ENCODE data around the gene CETN3.
A peak's percentile ranks its signal among the peaks of the same experiment; 100 is the strongest.

The CETN3 gene

GRCh38 chr5:90402521-90403255, 6.9 kb downstream of the CETN3 start:
- H3K4me3 ChIP-seq (ENCODE audit: low read length) = no peak overlapping the region
- TF ChIP-seq CTCF (IDR thresholded peaks at IDR 0.05; ENCODE audit: insufficient read depth, low read depth, low read length, missing control alignments) = no peak
- peak; percentile 34 for DNase-seq (ENCODE audit: low read depth)

- no peak overlapping the region for H3K4me3 ChIP-seq (ENCODE audit: low read length)
- no peak for DNase-seq (ENCODE audit: low read depth)
- no peak for TF ChIP-seq CTCF (IDR thresholded peaks at IDR 0.05; ENCODE audit: insufficient read depth, low read depth, low read length, missing control alignments)
These were observed 10.3 kb downstream of the CETN3 start for GRCh38 chr5:90399251-90399650.

- no peak for DNase-seq (ENCODE audit: low read depth)
- H3K4me3 ChIP-seq (ENCODE audit: low read length) = no peak overlapping the region
- no peak for TF ChIP-seq CTCF (IDR thresholded peaks at IDR 0.05; ENCODE audit: insufficient read depth, low read depth, low read length, missing control alignments)
These were observed 10.8 kb downstream of the CETN3 start for GRCh38 chr5:90398726-90399125.

DNA sequence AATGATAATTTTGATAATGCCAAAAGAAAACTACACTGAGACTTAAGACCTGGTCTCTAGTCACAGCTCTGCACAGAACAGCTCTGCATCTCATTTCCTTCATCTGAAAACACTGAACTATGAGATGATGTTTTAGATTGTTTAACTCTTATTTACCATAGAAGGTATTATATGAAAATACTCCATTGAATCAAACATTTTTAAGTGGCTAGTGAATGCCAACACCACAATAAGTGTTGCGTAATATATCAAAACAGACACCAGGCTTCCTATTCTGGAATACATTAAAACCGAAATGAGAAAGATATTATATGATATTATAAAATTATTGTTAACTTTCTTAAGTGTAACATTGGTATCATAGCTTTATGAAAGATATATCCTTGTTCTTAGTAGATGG, 14.6 kb downstream of the CETN3 start:
- no peak for TF ChIP-seq CTCF (IDR thresholded peaks at IDR 0.05; ENCODE audit: insufficient read depth, low read depth, low read length, missing control alignments)
- DNase-seq (ENCODE audit: low read depth) = no peak
- no peak overlapping the region for H3K4me3 ChIP-seq (ENCODE audit: low read length)

DNA sequence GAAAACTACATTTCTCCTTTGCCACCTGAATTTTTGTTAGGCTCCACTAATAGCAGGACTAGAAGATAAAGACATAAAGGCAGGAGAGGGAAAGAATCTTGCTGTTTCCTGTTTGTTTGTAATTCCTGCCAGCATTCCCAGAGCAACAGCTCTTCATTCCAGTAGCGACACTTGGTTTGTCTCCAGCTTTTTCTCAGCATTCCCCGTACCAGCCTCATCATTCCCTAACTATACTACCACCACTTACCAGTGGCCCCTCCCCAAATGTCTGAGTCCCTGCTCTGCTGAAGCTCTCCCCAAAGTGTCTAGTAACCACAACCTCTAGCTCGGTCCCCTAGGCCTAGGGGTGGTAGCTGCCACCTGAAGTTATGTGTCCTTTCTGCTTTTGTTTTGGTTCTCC, 18.6 kb downstream of the CETN3 start:
- no peak for DNase-seq (ENCODE audit: low read depth)
- H3K4me3 ChIP-seq (ENCODE audit: low read length) = no peak overlapping the region
- TF ChIP-seq CTCF (IDR thresholded peaks at IDR 0.05; ENCODE audit: insufficient read depth, low read depth, low read length, missing control alignments) = no peak

DNA sequence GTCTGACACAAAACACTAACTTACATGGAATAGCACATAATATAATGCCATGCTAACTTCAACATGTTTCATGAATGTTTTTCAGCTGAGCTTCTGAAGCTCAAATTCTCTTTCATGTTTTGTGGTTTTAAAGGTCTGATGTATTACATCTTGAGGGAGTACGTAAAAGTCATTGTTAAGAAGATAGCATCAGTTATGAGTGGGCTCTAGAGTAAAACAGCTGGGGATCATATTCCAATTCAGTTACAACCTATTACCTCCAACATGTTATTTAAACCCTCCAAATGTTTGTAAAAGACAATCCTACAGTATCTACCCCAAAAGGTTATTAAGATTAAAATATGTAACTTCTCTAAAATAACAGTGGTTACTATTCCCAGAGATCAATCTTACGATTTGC, 19.2 kb downstream of the CETN3 start:
- no peak overlapping the region for H3K4me3 ChIP-seq (ENCODE audit: low read length)
- no peak for DNase-seq (ENCODE audit: low read depth)
- no peak for TF ChIP-seq CTCF (IDR thresholded peaks at IDR 0.05; ENCODE audit: insufficient read depth, low read depth, low read length, missing control alignments)

DNA sequence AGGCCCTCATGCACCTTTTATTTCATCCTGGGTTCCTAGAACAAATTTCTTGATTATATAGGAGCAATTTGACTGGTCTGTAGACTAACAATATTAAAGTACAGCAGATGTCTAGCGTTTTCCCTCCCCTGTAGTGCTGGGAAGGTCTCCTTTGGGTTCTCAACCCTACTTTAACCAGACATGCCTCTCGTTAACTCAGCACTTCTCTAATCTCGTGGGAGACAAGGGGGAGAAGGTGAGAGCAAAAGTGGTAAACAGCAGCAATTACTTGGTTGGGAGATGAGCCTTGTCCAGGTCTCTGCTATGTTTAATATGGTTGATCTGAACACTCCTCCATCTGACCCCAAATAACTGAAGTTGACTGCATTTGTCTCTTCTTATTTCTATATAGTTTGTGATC, 22.0 kb downstream of the CETN3 start:
- H3K4me3 ChIP-seq (ENCODE audit: low read length) = no peak overlapping the region
- no peak for TF ChIP-seq CTCF (IDR thresholded peaks at IDR 0.05; ENCODE audit: insufficient read depth, low read depth, low read length, missing control alignments)
- DNase-seq (ENCODE audit: low read depth) = no peak

All from epithelial cell of esophagus (primary cell).